H1 (cell line): ENCODE results near the gene PGK1. TPM values are rescaled to one million over a fixed set of nuclear protein-coding genes. Genes with fewer than 3 reads are reported as not detected.

Source experiments
- BACH1 ChIP-seq: IDR thresholded peaks from 2 replicates; pipeline ENCODE4 v1.6.1; 2012; ENCODE audit warnings: low read length, improper control_type of control experiment
- CBX8 ChIP-seq: fragments of 300-800, 300-1000 bp; sonication (generic); IDR thresholded peaks from 2 replicates; pipeline ENCODE4 v1.7.1; 2016; ENCODE audit warnings: low read depth, low read length, borderline replicate concordance
- CHD1 ChIP-seq: IDR thresholded peaks from 2 replicates; pipeline ENCODE4 v1.6.1; 2012; ENCODE audit warnings: low read depth, low read length, improper control_type of control experiment
- CHD2 ChIP-seq: IDR thresholded peaks from 2 replicates; pipeline ENCODE4 v1.6.1; 2012; ENCODE audit warnings: low read length, improper control_type of control experiment
- CREB1 ChIP-seq: IDR thresholded peaks from 2 replicates; pipeline ENCODE4 v1.6.1; 2012; ENCODE audit warnings: inconsistent platforms
- E2F6 ChIP-seq: IDR thresholded peaks from 2 replicates; pipeline ENCODE4 v1.6.1; 2012; ENCODE audit warnings: inconsistent platforms
- EGR1 ChIP-seq: IDR thresholded peaks from 2 replicates; pipeline ENCODE4 v1.6.1; 2011; ENCODE audit warnings: low read depth, low read length, borderline replicate concordance
- GABPA ChIP-seq: IDR thresholded peaks from 2 replicates; pipeline ENCODE4 v1.6.1; 2011; ENCODE audit warnings: mild to moderate bottlenecking, low read length, moderate library complexity, borderline replicate concordance; ENCODE audit not compliant: insufficient read depth
- JUN ChIP-seq: IDR thresholded peaks from 2 replicates; pipeline ENCODE4 v1.6.1; 2011; ENCODE audit warnings: low read depth, mild to moderate bottlenecking, improper control_type of control experiment, low read length
- PHF8 ChIP-seq: fragments of 200-600 bp; sonication (generic); conservative IDR thresholded peaks from 2 replicates; pipeline ENCODE4 v1.7.1; 2012; ENCODE audit warnings: low read depth, mild to moderate bottlenecking, inconsistent platforms, low read length, moderate library complexity
- POLR2A ChIP-seq, 2 experiments: IDR thresholded peaks; 1 replicate in 1 of 2; 2 replicates in 1 of 2; pipeline ENCODE4 v1.6.1; 2011; ENCODE audit warnings: low read depth in 2 of 2, low read length in 2 of 2, mild to moderate bottlenecking in 2 of 2; ENCODE audit errors: control extremely low read depth in 1 of 2
- POLR2AphosphoS5 ChIP-seq: IDR thresholded peaks from 2 replicates; pipeline ENCODE4 v1.6.1; 2011; ENCODE audit warnings: low read depth, low read length
- POU5F1 ChIP-seq: IDR thresholded peaks from 2 replicates; pipeline ENCODE4 v1.6.1; 2011; ENCODE audit warnings: low read depth, mild to moderate bottlenecking, low read length, moderate library complexity
- TAF1 ChIP-seq: IDR thresholded peaks from 2 replicates; pipeline ENCODE4 v1.6.1; 2011; ENCODE audit warnings: mild to moderate bottlenecking, low read depth, low read length
- TBP ChIP-seq: IDR thresholded peaks from 2 replicates; pipeline ENCODE4 v1.6.1; 2011; ENCODE audit warnings: low read depth, low read length, improper control_type of control experiment
- TCF12 ChIP-seq: IDR thresholded peaks from 2 replicates; pipeline ENCODE4 v1.6.1; 2011; ENCODE audit warnings: low read depth, mild to moderate bottlenecking, low read length
- polyA plus RNA-seq, 7 experiments: library from polyadenylated mRNA; depleted of rRNA in 3 of 7; stranded (reverse) in 5 of 7; unstranded in 2 of 7; fragments of >200 nt in 5 of 7; fragments of 200-250 nt in 2 of 7; gene quantifications; 1 replicate in 5 of 7; 2 replicates in 1 of 7; 4 replicates in 1 of 7; pipeline versions ENCODE4 v1.2.1 to v1.2.3, GENCODE V29; 2011 to 2013; ENCODE audit warnings: missing spikeins in 2 of 7, mixed read lengths in 2 of 7
- total RNA-seq: library from RNA; stranded (reverse); fragmentation: NEBNext Ultra II Directional; extraction: Animal tissue kit (Norgen Biotek cat#: 25700); gene quantifications from 2 replicates; pipeline ENCODE4 v1.2.1, GENCODE V29; 2021

Gene PGK1
- total and polyA plus RNA-seq, 2 of the 8 experiments (the other 6 are each of a cell fraction or from before 2014, with no cell fraction given): 328 to 427 TPM

- no peak for TF ChIP-seq JUN
- TF ChIP-seq POLR2AphosphoS5: peak; percentile 86
- TF ChIP-seq TBP: peak; percentile 81; the same call in 1 of the 2 replicates
- TF ChIP-seq BACH1: peak; percentile 34; the same call in 1 of the 2 replicates
- TF ChIP-seq GABPA: peak; percentile 79; the same call in 1 of the 2 replicates
- TF ChIP-seq CHD1: no peak
- TF ChIP-seq POU5F1: no peak
- peak; percentile 51 for TF ChIP-seq PHF8
- TF ChIP-seq CBX8: no peak
- peak; percentile 81 for TF ChIP-seq TAF1
- peak; percentile 47 for TF ChIP-seq E2F6
- peak; percentile 73 for TF ChIP-seq CREB1
- TF ChIP-seq POLR2A (IDR thresholded peaks at IDR 0.05; ENCODE audit: control extremely low read depth in 1 of 2, low read depth in 2 of 2, low read length in 2 of 2): peak; percentile 79 to 85
- TF ChIP-seq EGR1: peak; percentile 69; the same call in 1 of the 2 replicates
- TF ChIP-seq CHD2: peak; percentile 73; the same call in 1 of the 2 replicates
- no peak for TF ChIP-seq TCF12
- TF ChIP-seq, all 59 proteins: peak for 16
Measured at GRCh38 chrX:78103623-78104446, at the start of gene PGK1 (continued).
